Trophoblast cell (in vitro differentiated cells and primary cell): ENCODE results near the gene DEDD.
A peak's percentile ranks its signal among the peaks of the same experiment; 100 is the strongest.

Experiments used
- DNase-seq, 2 donors: peaks; one replicate each; pipeline ENCODE4 v3.0.0-alpha.2; 2016
- H2AFZ ChIP-seq: 2 replicates; pipeline ENCODE4 v1.6.1; 2013; ENCODE audit warnings: low read length, moderate library complexity, mild to moderate bottlenecking; ENCODE audit not compliant: insufficient read depth, poor library complexity
- H2AK5ac ChIP-seq: 2 replicates; pipeline ENCODE4 v1.6.1; 2013; ENCODE audit warnings: mild to moderate bottlenecking, low read length
- H2BK120ac ChIP-seq: 2 replicates; pipeline ENCODE4 v1.6.1; 2013; ENCODE audit warnings: low read length, mild to moderate bottlenecking, moderate library complexity; ENCODE audit not compliant: insufficient read depth, poor library complexity
- H2BK12ac ChIP-seq: 2 replicates; pipeline ENCODE4 v1.6.1; 2013; ENCODE audit warnings: mild to moderate bottlenecking, low read length, moderate library complexity
- H2BK5ac ChIP-seq: 2 replicates; pipeline ENCODE4 v1.6.1; 2013; ENCODE audit warnings: low read length, low read depth, moderate library complexity, mild to moderate bottlenecking; ENCODE audit not compliant: poor library complexity
- H3K14ac ChIP-seq: 2 replicates; pipeline ENCODE4 v1.6.1; 2013; ENCODE audit warnings: mild to moderate bottlenecking, low read length
- H3K18ac ChIP-seq: 2 replicates; pipeline ENCODE4 v1.6.1; 2013; ENCODE audit warnings: mild to moderate bottlenecking, low read length
- H3K23ac ChIP-seq: 2 replicates; pipeline ENCODE4 v1.6.1; 2013; ENCODE audit warnings: low read length
- H3K27ac ChIP-seq: 2 replicates; pipeline ENCODE4 v1.5.1; 2013; ENCODE audit warnings: low read depth, mild to moderate bottlenecking, inconsistent platforms, low read length, moderate library complexity
- H3K27me3 ChIP-seq: 2 replicates; pipeline ENCODE4 v1.6.1; 2013; ENCODE audit warnings: inconsistent platforms, mild to moderate bottlenecking, low read length, moderate library complexity; ENCODE audit not compliant: insufficient read depth
- H3K36me3 ChIP-seq, 2 experiments: 1 replicate in 1 of 2; 2 replicates in 1 of 2; pipeline ENCODE4 v1.6.1; 2013; ENCODE audit warnings: low read length in 2 of 2, mild to moderate bottlenecking in 2 of 2, moderate library complexity in 1 of 2; ENCODE audit not compliant: insufficient read depth in 2 of 2, control insufficient read depth in 1 of 2
- H3K4ac ChIP-seq: 2 replicates; pipeline ENCODE4 v1.6.1; 2013; ENCODE audit warnings: low read depth, mild to moderate bottlenecking, low read length, moderate library complexity
- H3K4me1 ChIP-seq, 2 experiments: 1 replicate in 1 of 2; 2 replicates in 1 of 2; pipeline ENCODE4 v1.6.1; 2013; ENCODE audit warnings: low read length in 2 of 2, mild to moderate bottlenecking in 2 of 2, moderate library complexity in 1 of 2; ENCODE audit not compliant: insufficient read depth in 2 of 2, control insufficient read depth in 1 of 2
- H3K4me2 ChIP-seq: 2 replicates; pipeline ENCODE4 v1.6.1; 2013; ENCODE audit warnings: inconsistent platforms, mild to moderate bottlenecking, low read length, moderate library complexity
- H3K4me3 ChIP-seq: 2 replicates; pipeline ENCODE4 v1.5.1; 2013; ENCODE audit warnings: mild to moderate bottlenecking, low read depth, low read length, inconsistent platforms
- H3K79me1 ChIP-seq: one replicate; pipeline ENCODE4 v1.6.1; 2013; ENCODE audit warnings: low read length
- H3K79me2 ChIP-seq: 2 replicates; pipeline ENCODE4 v1.6.1; 2013; ENCODE audit warnings: low read length, mild to moderate bottlenecking; ENCODE audit not compliant: control insufficient read depth, insufficient read depth, poor library complexity
- H3K9ac ChIP-seq: 2 replicates; pipeline ENCODE4 v1.6.1; 2013; ENCODE audit warnings: mild to moderate bottlenecking, low read length
- H3K9me3 ChIP-seq: 2 replicates; pipeline ENCODE4 v1.6.1; 2013; ENCODE audit warnings: low read depth, mild to moderate bottlenecking, control low read depth, inconsistent platforms, low read length; ENCODE audit not compliant: insufficient read depth
- H4K12ac ChIP-seq: 2 replicates; pipeline ENCODE4 v1.6.1; 2013; ENCODE audit warnings: low read depth, mild to moderate bottlenecking, low read length, moderate library complexity
- H4K8ac ChIP-seq: 2 replicates; pipeline ENCODE4 v1.6.1; 2013; ENCODE audit warnings: low read depth, mild to moderate bottlenecking, low read length, moderate library complexity
- H4K91ac ChIP-seq: one replicate; pipeline ENCODE4 v1.6.1; 2013; ENCODE audit warnings: low read depth, mild to moderate bottlenecking, low read length, moderate library complexity
- WGBS: extraction: QIAGEN DNeasy Blood & Tissue Kit; methylation state at CpG from one replicate; pipeline ENCODE4 v1.1.7; 2013; ENCODE audit warnings: missing lambda C conversion rate; ENCODE audit not compliant: insufficient read length, insufficient coverage; ENCODE audit errors: extremely low coverage; 5-methylcytosine and 5-hydroxymethylcytosine counted together

DEDD gene

DNA sequence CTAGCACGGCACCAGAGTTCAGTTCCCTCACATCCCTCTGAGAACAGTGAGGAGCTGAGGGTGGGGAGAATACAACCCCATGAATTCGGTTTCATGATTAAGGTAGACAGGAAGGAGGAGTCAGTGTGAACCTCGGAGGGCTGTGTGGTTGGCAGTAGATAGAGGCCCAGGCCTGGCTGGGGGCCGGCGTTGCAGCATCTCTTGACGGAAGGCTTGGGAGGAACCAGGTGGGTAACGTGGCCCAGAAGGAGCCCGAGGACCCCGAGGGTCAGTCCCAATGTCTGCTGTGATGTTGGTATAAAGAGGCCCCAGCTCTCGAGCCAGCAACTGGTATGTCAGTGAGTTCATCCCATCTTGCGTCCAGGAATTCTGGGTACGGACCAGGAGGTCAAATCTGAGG is 39.2 kb upstream of the DEDD start:
- H4K8ac ChIP-seq: no peak overlapping the region
- H3K79me1 ChIP-seq: no peaks in the 10 kb centered on the region
- no CpG with 5 or more reads among the region's 12 CpGs for WGBS
- no peak overlapping the region for H3K4ac ChIP-seq
- no peak overlapping the region for H3K18ac ChIP-seq
- peaks cover 2% of the 10 kb centered on the region for H3K79me2 ChIP-seq
- no peak overlapping the region for H2BK5ac ChIP-seq
- H2BK12ac ChIP-seq: no peak overlapping the region
- H3K27me3 ChIP-seq: no peaks in the 10 kb centered on the region
- no peak for DNase-seq
- H3K36me3 ChIP-seq: peaks cover 38 to 51% of the 10 kb centered on the region in 2 experiments
- H3K4me1 ChIP-seq: peaks cover 9 to 10% of the 10 kb centered on the region in 2 experiments
- no peak overlapping the region for H4K91ac ChIP-seq
- no peak overlapping the region for H4K12ac ChIP-seq
- H3K9me3 ChIP-seq: peaks cover 2% of the 10 kb centered on the region
- H3K9ac ChIP-seq: no peak overlapping the region
- H3K23ac ChIP-seq: no peak overlapping the region
- no peak overlapping the region for H3K4me3 ChIP-seq
- no peak overlapping the region for H3K4me2 ChIP-seq
- H2AK5ac ChIP-seq: no peak overlapping the region
- no peak overlapping the region for H3K27ac ChIP-seq
- no peak overlapping the region for H2BK120ac ChIP-seq
- no peak overlapping the region for H3K14ac ChIP-seq
- no peak overlapping the region for H2AFZ ChIP-seq

DNA sequence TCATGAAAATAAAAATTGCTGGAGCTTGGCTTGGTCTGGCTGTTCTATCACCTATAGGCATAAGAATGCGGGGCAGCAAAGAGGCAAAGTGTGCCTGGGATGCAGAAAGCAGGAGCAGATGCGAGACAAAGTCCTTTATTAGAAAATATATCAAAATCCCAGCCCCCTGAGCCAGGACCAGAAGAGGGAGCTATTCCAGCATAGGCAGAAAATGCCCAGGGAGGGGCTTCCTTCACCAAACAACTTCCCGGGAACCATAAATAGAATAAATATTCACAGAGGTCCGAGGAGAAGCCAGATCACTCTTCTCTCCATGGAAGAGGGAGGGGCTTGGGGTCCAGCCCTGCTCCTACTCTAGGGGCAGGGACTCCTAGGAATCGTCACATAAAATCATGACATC is 38.7 kb upstream of the DEDD start:
- Histone ChIP-seq H3K4ac (no peak overlapping the region), H3K18ac (no peak overlapping the region), H2BK12ac (no peak overlapping the region), H3K79me2 (no peaks in the 10 kb centered on the region), H4K12ac (no peak overlapping the region), H4K91ac (no peak overlapping the region), H3K4me2 (no peak overlapping the region), H3K23ac (no peak overlapping the region), H2BK120ac (no peak overlapping the region), H3K79me1 (no peaks in the 10 kb centered on the region), H3K27me3 (no peaks in the 10 kb centered on the region), H2AK5ac (no peak overlapping the region), H3K27ac (no peak overlapping the region), H4K8ac (no peak overlapping the region), H2BK5ac (no peak overlapping the region), H3K4me3 (no peak overlapping the region), H3K9me3 (peaks cover 2% of the 10 kb centered on the region), H3K4me1 (peaks cover 5 to 6% of the 10 kb centered on the region in 2 experiments), H2AFZ (no peak overlapping the region), H3K14ac (no peak overlapping the region), H3K36me3 (peaks cover 38 to 51% of the 10 kb centered on the region in 2 experiments), H3K9ac (no peak overlapping the region)
- WGBS: no CpG with 5 or more reads among the region's 5 CpGs
- DNase-seq: no peak

DNA sequence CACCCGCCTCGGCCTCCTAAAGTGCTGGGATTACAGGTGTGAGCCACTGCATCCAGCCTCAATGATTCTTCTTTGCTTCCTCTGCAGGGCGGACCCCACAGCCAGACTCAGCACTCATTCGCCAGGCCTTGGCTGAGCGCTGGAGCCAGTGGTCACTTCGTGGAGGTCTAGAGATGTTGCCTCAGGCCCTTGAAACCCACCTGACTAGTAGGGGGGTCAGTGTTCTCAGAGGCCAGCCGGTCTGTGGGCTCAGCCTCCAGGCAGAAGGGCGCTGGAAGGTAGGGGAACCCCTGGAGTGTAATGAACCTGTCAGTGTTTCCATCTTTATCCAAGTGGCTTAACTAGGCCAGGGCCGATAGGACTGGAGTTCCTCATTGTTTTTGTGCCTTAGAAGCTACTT is 36.4 kb upstream of the DEDD start:
- H3K4me3 ChIP-seq: no peak overlapping the region
- DNase-seq: no peak
- no peak overlapping the region for H2BK5ac ChIP-seq
- H3K18ac ChIP-seq: no peak overlapping the region
- H3K23ac ChIP-seq: no peak overlapping the region
- no peak overlapping the region for H3K4ac ChIP-seq
- WGBS: no CpG with 5 or more reads among the region's 9 CpGs
- H3K27me3 ChIP-seq: no peaks in the 10 kb centered on the region
- H3K14ac ChIP-seq: no peak overlapping the region
- H4K91ac ChIP-seq: no peak overlapping the region
- H2AFZ ChIP-seq: no peak overlapping the region
- H3K79me1 ChIP-seq: no peaks in the 10 kb centered on the region
- no peak overlapping the region for H3K27ac ChIP-seq
- no peak overlapping the region for H4K12ac ChIP-seq
- peaks cover 37 to 47% of the 10 kb centered on the region in 2 experiments for H3K36me3 ChIP-seq
- H2BK12ac ChIP-seq: no peak overlapping the region
- no peak overlapping the region for H4K8ac ChIP-seq
- H3K9me3 ChIP-seq: peaks cover 2% of the 10 kb centered on the region
- no peak overlapping the region for H3K9ac ChIP-seq
- H3K79me2 ChIP-seq: no peaks in the 10 kb centered on the region
- H2BK120ac ChIP-seq: no peak overlapping the region
- H2AK5ac ChIP-seq: no peak overlapping the region
- H3K4me2 ChIP-seq: no peak overlapping the region
- peaks cover 8 to 9% of the 10 kb centered on the region in 2 experiments for H3K4me1 ChIP-seq

DNA sequence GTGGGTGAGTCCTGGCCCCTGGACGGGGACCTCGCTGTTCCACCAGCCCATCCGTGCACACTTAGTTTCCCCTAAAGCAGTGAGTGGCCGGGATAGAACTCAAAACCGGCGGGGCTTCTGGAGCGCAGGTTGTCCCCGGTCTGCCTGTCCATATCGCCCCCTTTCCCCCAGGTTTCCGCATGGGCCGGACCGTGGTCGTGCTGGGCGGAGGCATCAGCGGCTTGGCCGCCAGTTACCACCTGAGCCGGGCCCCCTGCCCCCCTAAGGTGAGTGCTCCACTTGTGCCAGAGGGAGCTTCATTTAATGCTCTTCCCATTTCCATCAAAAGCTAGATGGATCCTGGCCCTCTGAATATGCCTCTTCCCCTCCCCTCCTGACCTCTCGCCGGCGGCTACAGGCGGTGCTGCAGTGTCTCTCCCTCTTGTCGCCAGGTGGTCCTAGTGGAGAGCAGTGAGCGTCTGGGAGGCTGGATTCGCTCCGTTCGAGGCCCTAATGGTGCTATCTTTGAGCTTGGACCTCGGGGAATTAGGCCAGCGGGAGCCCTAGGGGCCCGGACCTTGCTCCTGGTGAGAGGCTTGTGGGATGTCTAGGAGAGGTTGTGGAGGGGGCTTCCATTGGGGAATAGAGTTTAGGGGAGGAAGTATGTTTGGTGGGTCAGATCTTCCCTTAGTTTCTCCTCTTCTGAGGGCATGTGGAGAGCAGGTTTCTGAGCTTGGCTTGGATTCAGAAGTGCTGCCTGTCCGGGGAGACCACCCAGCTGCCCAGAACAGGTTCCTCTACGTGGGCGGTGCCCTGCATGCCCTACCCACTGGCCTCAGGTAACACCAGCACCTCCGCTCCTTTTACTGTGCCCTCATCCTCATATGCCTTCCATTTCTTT is 34.4 kb upstream of the DEDD start:
- DNase-seq: peak in 1 of 2 donors; percentile 16
- peak overlapping the region; percentile 78 for H4K8ac ChIP-seq
- H3K27me3 ChIP-seq: no peaks in the 10 kb centered on the region
- peak overlapping the region; percentile 16 for H4K91ac ChIP-seq
- no peak overlapping the region for H2BK5ac ChIP-seq
- peak overlapping the region; percentile 70 for H2AFZ ChIP-seq
- H2AK5ac ChIP-seq: peak overlapping the region; percentile 23
- peak overlapping the region; percentile 7 for H3K27ac ChIP-seq
- no peak overlapping the region for H3K4ac ChIP-seq
- WGBS: no CpG with 5 or more reads among the region's 33 CpGs
- no peak overlapping the region for H3K23ac ChIP-seq
- H4K12ac ChIP-seq: peak overlapping the region; percentile 34
- peak overlapping the region; percentile 85 for H3K4me3 ChIP-seq
- peak overlapping the region; percentile 97 for H3K4me2 ChIP-seq
- peak overlapping the region; percentile 65 for H3K14ac ChIP-seq
- H3K18ac ChIP-seq: peak overlapping the region; percentile 19
- H3K9ac ChIP-seq: peak overlapping the region; percentile 84
- no peaks in the 10 kb centered on the region for H3K79me2 ChIP-seq
- peaks cover 27 to 44% of the 10 kb centered on the region in 2 experiments for H3K36me3 ChIP-seq
- peaks cover 2% of the 10 kb centered on the region for H3K9me3 ChIP-seq
- H3K79me1 ChIP-seq: no peaks in the 10 kb centered on the region
- H2BK120ac ChIP-seq: no peak overlapping the region
- H2BK12ac ChIP-seq: no peak overlapping the region
- peaks cover 8 to 9% of the 10 kb centered on the region in 2 experiments for H3K4me1 ChIP-seq
